GM12878 (cell line): ENCODE data around the gene MSI2. TPM values are rescaled to one million over a fixed set of nuclear protein-coding genes. Genes with fewer than 3 reads are reported as not detected.

Experiments used
- ATAC-seq: fragments of 200-7000 bp; cut with Tn5 transposase; 3 replicates; pipeline ENCODE4 v1.9.1; 2020; ENCODE audit warnings: mild to moderate bottlenecking, moderate library complexity
- BruUV-seq: library from RNA; stranded (reverse); fragments of 400-500 nt; replicated peaks from 2 replicates; lab custom pipeline; 2021; lab: Mats Ljungman, UMichigan
- CTCF ChIA-PET: fragments of 300-600 bp; sonication (Branson Sonifier 250); formaldehyde crosslinking; extraction: SDS; loops from one replicate; lab custom pipeline; 2021; ENCODE audit warnings: inconsistent platforms; lab: Yijun Ruan, JAX
- POLR2A ChIA-PET: fragments of 350-600 bp; formaldehyde crosslinking; extraction: SDS; loops from one replicate; lab custom pipeline; 2021; ENCODE audit warnings: inconsistent platforms; lab: Charles Lee
- RAD21 ChIA-PET: fragments of 300-600 bp; sonication (Branson Sonifier 250); formaldehyde crosslinking; loops from one replicate; lab custom pipeline; 2023; ENCODE audit warnings: antibody characterized with exemption; ENCODE audit not compliant: unreplicated experiment; lab: Charles Lee
- SMC1A ChIA-PET: fragments of 300-600 bp; sonication (Branson Sonifier 250); formaldehyde crosslinking; loops from one replicate; lab custom pipeline; 2023; ENCODE audit not compliant: unreplicated experiment, uncharacterized antibody; lab: Charles Lee
- DNase-seq: peaks from one replicate; pipeline ENCODE4 v3.0.0-alpha.2; 2011; ENCODE audit warnings: low read depth, low spot score
- FAIRE-seq: peaks from 3 replicates; lab custom pipeline; 2011; peaks lifted over from hg19 to GRCh38; lab: Jason Lieb, UNC
- H2AFZ ChIP-seq: 2 replicates; pipeline ENCODE4 v1.6.0; 2011; ENCODE audit warnings: low read depth, low read length, control low read depth; ENCODE audit not compliant: control insufficient read depth
- H3K27ac ChIP-seq: 2 replicates; pipeline ENCODE4 v1.5.1; 2011; ENCODE audit warnings: control low read depth; ENCODE audit not compliant: control insufficient read depth, insufficient read depth
- H3K27me3 ChIP-seq, 2 experiments: replicated peaks in 1 of 2; 2 replicates each; pipeline versions ENCODE4 v1.6.0 to v1.6.1; 2011; ENCODE audit warnings: low read length in 1 of 2; ENCODE audit not compliant: control insufficient read depth in 2 of 2, insufficient read depth in 2 of 2
- H3K36me3 ChIP-seq, 2 experiments: 2 replicates each; pipeline ENCODE4 v1.5.1; 2011; ENCODE audit warnings: low read length in 1 of 2; ENCODE audit not compliant: control insufficient read depth in 2 of 2, insufficient read depth in 2 of 2
- H3K4me1 ChIP-seq: 2 replicates; pipeline ENCODE4 v1.6.1; 2011; ENCODE audit warnings: mild to moderate bottlenecking, low read length, moderate library complexity, mixed read lengths; ENCODE audit not compliant: control insufficient read depth, insufficient read depth
- H3K4me2 ChIP-seq: 2 replicates; pipeline ENCODE4 v1.6.0; 2011; ENCODE audit warnings: control low read depth; ENCODE audit not compliant: control insufficient read depth, insufficient read depth
- H3K4me3 ChIP-seq: fragments of 200-600 bp; sonication (generic); 2 replicates; pipeline ENCODE4 v1.5.1; 2016
- H3K79me2 ChIP-seq: 2 replicates; pipeline ENCODE4 v1.6.0; 2011; ENCODE audit warnings: low read length; ENCODE audit not compliant: control insufficient read depth, insufficient read depth
- H3K9ac ChIP-seq: 2 replicates; pipeline ENCODE4 v1.8.0; 2011; ENCODE audit warnings: low read length, control low read depth, mixed read lengths; ENCODE audit not compliant: control insufficient read depth, insufficient read depth
- H3K9me3 ChIP-seq: replicated peaks from 3 replicates; pipeline ENCODE4 v1.5.1; 2011; ENCODE audit warnings: mild to moderate bottlenecking, low read length; ENCODE audit not compliant: control insufficient read depth, insufficient read depth
- H4K20me1 ChIP-seq: 2 replicates; pipeline ENCODE4 v1.6.0; 2011; ENCODE audit not compliant: control insufficient read depth, insufficient read depth
- MTA2 ChIP-seq: fragments of 450-650 bp; IDR thresholded peaks from 2 replicates; pipeline ENCODE4 v1.6.1; 2016; ENCODE audit warnings: low read depth, mild to moderate bottlenecking, moderate library complexity
- WGBS: methylation state at CpG from one replicate; pipeline ENCODE4 v1.1.6; 2016; ENCODE audit warnings: low lambda C conversion rate; ENCODE audit not compliant: insufficient replicate concordance, insufficient coverage; ENCODE audit errors: missing lambda C conversion rate; 5-methylcytosine and 5-hydroxymethylcytosine counted together
- in situ Hi-C: fragments of 300-500 bp; cut with MboI; formaldehyde crosslinking; loops from 9 replicates; pipeline ENCODE4 v1.14.3; 2018; ENCODE audit warnings: mixed read lengths
- intact Hi-C: fragments of 100-400 bp; cut with micrococcal nuclease; formaldehyde crosslinking; loops from one replicate; pipeline ENCODE4 v1.14.2; 2022; ENCODE audit not compliant: unreplicated experiment
- polyA plus RNA-seq, 11 experiments: library from polyadenylated mRNA; depleted of rRNA in 4 of 11; unstranded in 6 of 11; stranded (reverse) in 5 of 11; fragments of >200 nt; fragmentation: Nextera tagmentation in 4 of 11; fragmentation: Illumina TruSeq in 1 of 11; extraction: Ambion mirVana in 4 of 11; extraction: Trizol in 1 of 11; gene quantifications; 1 replicate in 1 of 11; 2 replicates in 10 of 11; pipeline versions ENCODE4 v1.2.1 to v1.2.3, GENCODE V29; 2011 to 2016; ENCODE audit warnings: inconsistent platforms in 2 of 11, missing spikeins in 2 of 11, low read depth in 1 of 11
- total RNA-seq, 4 experiments: library from RNA; depleted of rRNA in 3 of 4; stranded (reverse); fragments of >200 nt in 3 of 4; fragmentation: Illumina TruSeq in 1 of 4; extraction: Trizol in 1 of 4; gene quantifications; 2 replicates each; pipeline versions ENCODE4 v1.2.1 to v1.2.3, GENCODE V29; 2013 to 2021
- TF ChIP-seq, protein P1 (sequence below), 3 experiments: IDR thresholded peaks in 2 of 3; conservative IDR thresholded peaks in 1 of 3; 2 replicates each; pipeline ENCODE4 v1.5.1; 2011; ENCODE audit warnings: low read depth in 3 of 3, low read length in 3 of 3, mild to moderate bottlenecking in 3 of 3, control low read depth in 2 of 3, moderate library complexity in 2 of 3, inconsistent platforms in 1 of 3, mixed read lengths in 1 of 3; ENCODE audit not compliant: control insufficient read depth in 2 of 3, insufficient read depth in 1 of 3; ENCODE audit errors: extremely low read depth in 1 of 3
- TF ChIP-seq, protein P2 (sequence below): fragments of 450-650 bp; IDR thresholded peaks from 2 replicates; pipeline ENCODE4 v1.6.1; 2017; ENCODE audit warnings: mild to moderate bottlenecking, moderate library complexity

The MSI2 gene
- total and polyA plus RNA-seq, 10 of the 15 experiments (the other 5 are each of a cell fraction or from before 2014, with no cell fraction given), result 6.1 to 76.1 (median 42.0) TPM

DNA sequence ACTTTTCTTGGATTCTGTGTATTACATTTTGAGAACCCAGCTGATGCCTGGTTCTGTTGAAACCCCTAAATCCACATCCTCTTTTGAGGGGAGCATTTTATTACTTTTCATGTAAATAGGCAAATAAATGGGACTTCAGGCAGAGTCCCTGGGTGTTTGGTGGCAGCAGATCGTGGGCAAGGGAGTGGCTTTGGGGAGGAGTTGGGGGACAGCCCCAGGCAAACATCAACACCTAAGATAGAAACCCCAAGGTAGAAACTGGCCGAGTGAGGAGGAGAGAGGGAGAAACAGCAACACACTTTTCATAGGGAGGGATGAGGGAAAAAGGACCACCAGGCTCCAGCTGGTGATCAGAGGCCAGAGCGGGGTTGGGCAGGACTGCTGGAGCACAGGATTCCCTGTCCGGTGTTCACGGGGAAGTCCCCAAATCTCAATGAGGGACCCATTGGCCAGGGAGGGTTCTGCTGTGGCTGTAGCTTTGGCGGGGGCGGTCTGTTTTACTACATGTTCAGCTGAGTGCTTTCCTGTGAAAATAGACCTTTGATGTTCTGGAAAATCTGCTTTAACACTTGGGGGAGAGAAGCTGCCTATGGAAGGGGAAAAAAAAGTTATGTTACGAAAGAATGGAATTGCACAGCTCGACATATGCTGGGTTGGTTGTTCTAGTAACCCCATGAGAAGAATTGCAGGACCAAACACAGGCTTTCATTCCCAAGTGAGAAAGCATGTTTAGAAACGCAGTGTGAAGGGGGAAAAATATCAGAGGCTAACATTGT lies 46.6 kb downstream of the MSI2 start:
- Histone ChIP-seq H2AFZ (no peak overlapping the region), H3K79me2 (peaks cover 4% of the 10 kb centered on the region), H3K9me3 (peaks cover 10% of the 10 kb centered on the region), H3K4me2 (no peak overlapping the region), H4K20me1 (no peaks in the 10 kb centered on the region; the same call in 1 of the 2 replicates), H3K4me1 (no peaks in the 10 kb centered on the region), H3K27ac (no peak overlapping the region), H3K9ac (no peak overlapping the region), H3K4me3 (no peak overlapping the region), H3K36me3 (peaks cover 13 to 22% of the 10 kb centered on the region in 2 experiments; a peak in 3 of 4 replicates), H3K27me3 (no peaks in the 10 kb centered on the region)
- intact Hi-C loops, result no loop called here
- DNase-seq (no peak), FAIRE-seq (no peak), ATAC-seq (peak; percentile 26; the same call in 1 of the 3 replicates)
- no TSS peak for BruUV-seq
- ChIA-PET POLR2A (no interaction called here), SMC1A (interaction anchor here (1.2 kb wide), 1 partner anchor 59 kb away, joined by 3 read pairs; no protein-coding TSS in a partner anchor), CTCF (no interaction called here), RAD21 (no interaction called here)
- 78% methylated on average over 10 of the region's 10 CpGs for WGBS
- TF ChIP-seq, protein P1, sequence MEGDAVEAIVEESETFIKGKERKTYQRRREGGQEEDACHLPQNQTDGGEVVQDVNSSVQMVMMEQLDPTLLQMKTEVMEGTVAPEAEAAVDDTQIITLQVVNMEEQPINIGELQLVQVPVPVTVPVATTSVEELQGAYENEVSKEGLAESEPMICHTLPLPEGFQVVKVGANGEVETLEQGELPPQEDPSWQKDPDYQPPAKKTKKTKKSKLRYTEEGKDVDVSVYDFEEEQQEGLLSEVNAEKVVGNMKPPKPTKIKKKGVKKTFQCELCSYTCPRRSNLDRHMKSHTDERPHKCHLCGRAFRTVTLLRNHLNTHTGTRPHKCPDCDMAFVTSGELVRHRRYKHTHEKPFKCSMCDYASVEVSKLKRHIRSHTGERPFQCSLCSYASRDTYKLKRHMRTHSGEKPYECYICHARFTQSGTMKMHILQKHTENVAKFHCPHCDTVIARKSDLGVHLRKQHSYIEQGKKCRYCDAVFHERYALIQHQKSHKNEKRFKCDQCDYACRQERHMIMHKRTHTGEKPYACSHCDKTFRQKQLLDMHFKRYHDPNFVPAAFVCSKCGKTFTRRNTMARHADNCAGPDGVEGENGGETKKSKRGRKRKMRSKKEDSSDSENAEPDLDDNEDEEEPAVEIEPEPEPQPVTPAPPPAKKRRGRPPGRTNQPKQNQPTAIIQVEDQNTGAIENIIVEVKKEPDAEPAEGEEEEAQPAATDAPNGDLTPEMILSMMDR (IDR thresholded peaks at IDR 0.05 in 2 of 3, conservative IDR thresholded peaks at IDR 0.05 in 1 of 3; ENCODE audit: control insufficient read depth in 2 of 3, extremely low read depth in 1 of 3, insufficient read depth in 1 of 3, low read depth in 3 of 3, low read length in 3 of 3), result no peak
- TF ChIP-seq, protein P2, sequence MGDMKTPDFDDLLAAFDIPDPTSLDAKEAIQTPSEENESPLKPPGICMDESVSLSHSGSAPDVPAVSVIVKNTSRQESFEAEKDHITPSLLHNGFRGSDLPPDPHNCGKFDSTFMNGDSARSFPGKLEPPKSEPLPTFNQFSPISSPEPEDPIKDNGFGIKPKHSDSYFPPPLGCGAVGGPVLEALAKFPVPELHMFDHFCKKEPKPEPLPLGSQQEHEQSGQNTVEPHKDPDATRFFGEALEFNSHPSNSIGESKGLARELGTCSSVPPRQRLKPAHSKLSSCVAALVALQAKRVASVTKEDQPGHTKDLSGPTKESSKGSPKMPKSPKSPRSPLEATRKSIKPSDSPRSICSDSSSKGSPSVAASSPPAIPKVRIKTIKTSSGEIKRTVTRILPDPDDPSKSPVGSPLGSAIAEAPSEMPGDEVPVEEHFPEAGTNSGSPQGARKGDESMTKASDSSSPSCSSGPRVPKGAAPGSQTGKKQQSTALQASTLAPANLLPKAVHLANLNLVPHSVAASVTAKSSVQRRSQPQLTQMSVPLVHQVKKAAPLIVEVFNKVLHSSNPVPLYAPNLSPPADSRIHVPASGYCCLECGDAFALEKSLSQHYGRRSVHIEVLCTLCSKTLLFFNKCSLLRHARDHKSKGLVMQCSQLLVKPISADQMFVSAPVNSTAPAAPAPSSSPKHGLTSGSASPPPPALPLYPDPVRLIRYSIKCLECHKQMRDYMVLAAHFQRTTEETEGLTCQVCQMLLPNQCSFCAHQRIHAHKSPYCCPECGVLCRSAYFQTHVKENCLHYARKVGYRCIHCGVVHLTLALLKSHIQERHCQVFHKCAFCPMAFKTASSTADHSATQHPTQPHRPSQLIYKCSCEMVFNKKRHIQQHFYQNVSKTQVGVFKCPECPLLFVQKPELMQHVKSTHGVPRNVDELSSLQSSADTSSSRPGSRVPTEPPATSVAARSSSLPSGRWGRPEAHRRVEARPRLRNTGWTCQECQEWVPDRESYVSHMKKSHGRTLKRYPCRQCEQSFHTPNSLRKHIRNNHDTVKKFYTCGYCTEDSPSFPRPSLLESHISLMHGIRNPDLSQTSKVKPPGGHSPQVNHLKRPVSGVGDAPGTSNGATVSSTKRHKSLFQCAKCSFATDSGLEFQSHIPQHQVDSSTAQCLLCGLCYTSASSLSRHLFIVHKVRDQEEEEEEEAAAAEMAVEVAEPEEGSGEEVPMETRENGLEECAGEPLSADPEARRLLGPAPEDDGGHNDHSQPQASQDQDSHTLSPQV, result no peak
- 0 out of 2 replicates have a peak, but pooled peaks have one; percentile 13 for TF ChIP-seq MTA2
- in situ Hi-C loops, result no loop called here
